Astrocyte of the spinal cord (primary cell): Measurements from ENCODE around the gene VPS39.

Experiments
- DNase-seq: peaks from one replicate; pipeline ENCODE4 v3.0.0; 2011; ENCODE audit warnings: low read depth, low spot score
- H3K4me3 ChIP-seq: 2 replicates; pipeline ENCODE4 v1.5.1; 2011; ENCODE audit warnings: low read depth, mild to moderate bottlenecking, low read length, moderate library complexity
- in situ Hi-C: cut with HindIII; loops from 2 replicates; pipeline ENCODE4 v1.10.0; 2017; ENCODE audit warnings: low sequenced_read_pairs
- TF ChIP-seq, protein P1 (sequence below): IDR thresholded peaks from 2 replicates; pipeline ENCODE4 v1.5.1; 2012; ENCODE audit warnings: low read depth, mild to moderate bottlenecking, low read length, inconsistent platforms

Gene VPS39

DNA sequence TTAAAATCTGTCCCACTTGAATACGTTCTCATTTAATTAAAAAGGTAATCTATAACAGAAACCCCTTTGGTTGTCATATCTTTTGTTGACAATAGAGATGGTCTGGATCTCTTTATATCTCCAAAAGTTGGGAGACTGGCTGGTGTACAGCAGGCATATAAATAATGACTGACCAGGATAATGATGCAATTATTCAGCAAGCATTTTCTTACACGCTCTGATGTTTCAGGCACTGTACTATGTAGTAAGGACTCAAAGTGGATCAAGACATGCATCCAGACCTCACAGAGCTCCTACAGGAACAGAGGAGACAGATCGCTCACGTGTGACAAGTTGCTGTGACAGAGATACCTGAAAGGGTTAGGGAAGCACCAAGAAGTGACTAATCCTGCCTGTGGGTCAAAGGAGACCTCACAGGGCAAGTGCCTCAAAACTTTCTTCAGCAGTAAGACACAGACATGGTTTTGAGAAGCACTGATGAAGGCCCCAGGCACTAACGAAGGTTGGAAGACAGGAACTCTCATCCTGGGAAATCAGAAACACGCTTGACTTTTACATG, 25.7 kb downstream of the VPS39 start:
- no peak for DNase-seq
- in situ Hi-C loops, result no loop called here
- H3K4me3 ChIP-seq, result no peak overlapping the region
- TF ChIP-seq, protein P1, sequence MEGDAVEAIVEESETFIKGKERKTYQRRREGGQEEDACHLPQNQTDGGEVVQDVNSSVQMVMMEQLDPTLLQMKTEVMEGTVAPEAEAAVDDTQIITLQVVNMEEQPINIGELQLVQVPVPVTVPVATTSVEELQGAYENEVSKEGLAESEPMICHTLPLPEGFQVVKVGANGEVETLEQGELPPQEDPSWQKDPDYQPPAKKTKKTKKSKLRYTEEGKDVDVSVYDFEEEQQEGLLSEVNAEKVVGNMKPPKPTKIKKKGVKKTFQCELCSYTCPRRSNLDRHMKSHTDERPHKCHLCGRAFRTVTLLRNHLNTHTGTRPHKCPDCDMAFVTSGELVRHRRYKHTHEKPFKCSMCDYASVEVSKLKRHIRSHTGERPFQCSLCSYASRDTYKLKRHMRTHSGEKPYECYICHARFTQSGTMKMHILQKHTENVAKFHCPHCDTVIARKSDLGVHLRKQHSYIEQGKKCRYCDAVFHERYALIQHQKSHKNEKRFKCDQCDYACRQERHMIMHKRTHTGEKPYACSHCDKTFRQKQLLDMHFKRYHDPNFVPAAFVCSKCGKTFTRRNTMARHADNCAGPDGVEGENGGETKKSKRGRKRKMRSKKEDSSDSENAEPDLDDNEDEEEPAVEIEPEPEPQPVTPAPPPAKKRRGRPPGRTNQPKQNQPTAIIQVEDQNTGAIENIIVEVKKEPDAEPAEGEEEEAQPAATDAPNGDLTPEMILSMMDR, result no peak

DNA sequence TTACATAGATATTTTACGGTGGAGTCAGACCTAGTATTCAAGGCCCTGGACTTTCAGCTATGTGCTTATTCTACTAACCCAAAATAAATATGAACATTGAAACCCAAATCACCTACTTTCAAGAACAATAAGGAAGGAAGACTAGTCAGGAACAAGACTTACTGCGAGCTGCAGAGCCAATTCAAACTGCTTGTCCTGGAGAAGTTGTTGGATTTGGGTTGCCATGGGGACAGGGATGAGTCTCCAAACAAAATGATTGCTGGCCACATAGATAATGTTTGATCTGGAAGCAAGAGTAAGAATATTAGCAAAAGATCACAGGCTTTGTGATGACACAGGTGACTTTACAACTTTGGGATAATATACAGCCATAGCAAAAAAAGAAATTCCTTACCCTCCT, 30.0 kb downstream of the VPS39 start:
- in situ Hi-C loops, result no loop called here
- no peak for DNase-seq
- TF ChIP-seq, protein P1, result no peak
- H3K4me3 ChIP-seq, result no peak overlapping the region

DNA sequence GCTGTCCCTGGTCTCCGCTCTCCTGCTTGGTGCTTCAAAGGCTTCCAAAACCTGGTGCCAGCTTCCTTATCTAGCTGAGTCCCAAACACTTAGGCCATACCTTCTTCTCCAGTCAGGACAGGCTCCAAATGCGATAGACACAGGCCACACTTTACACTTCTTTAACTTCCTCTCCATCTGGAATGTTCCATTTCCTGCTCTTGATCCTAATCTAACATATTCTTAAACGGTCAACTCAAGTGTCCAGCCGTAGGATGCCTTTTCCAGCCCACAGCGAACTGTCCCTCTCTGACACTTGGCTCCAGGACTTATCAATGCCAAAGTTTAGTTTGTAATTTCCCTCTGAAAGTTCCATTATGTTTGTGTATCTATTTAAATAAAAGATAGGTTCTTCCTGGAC, 32.4 kb downstream of the VPS39 start:
- DNase-seq, result no peak
- in situ Hi-C loops, result no loop called here
- TF ChIP-seq, protein P1, result no peak
- no peak overlapping the region for H3K4me3 ChIP-seq

DNA sequence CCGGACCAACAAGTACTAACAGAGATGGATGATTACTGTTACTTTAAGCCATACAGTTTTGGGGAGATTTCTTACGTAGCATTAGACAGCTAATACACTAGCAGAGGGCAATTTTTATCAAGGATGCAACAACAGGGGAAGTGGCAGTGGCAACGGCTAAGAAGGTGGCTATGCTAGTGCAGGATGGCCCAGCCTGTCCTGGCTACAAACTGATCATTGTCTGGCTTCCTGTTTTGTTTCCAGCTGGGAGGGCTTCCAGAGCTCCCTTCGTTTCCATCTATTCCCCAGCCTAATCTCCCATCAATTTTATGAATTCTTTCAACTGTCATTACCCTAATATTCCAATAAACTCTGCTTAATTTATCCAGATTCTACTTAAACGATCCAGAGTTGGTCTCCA, 35.6 kb downstream of the VPS39 start:
- no peak overlapping the region for H3K4me3 ChIP-seq
- in situ Hi-C loops, result no loop called here
- no peak for DNase-seq
- TF ChIP-seq, protein P1, result no peak

DNA sequence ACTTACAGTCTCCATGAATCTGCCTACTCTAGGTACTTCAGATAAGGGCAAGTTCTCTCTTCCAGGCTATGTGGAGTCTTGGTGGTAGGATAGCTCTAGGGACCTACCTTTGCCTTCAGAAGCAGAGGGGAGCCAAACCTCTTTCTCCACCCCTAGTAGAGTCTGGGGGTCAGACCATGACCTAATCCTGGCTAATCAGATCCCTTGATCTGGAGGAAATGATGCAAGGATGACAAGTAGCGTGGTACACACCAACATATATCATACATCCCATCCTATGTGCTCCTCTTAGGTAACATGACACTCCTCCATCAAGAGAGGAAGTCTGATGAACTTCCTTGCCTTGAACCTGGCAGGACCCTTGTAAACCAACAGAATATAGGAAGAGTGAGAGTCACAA, 36.3 kb downstream of the VPS39 start:
- TF ChIP-seq, protein P1, result no peak
- in situ Hi-C loops, result no loop called here
- DNase-seq, result no peak
- no peak overlapping the region for H3K4me3 ChIP-seq

DNA sequence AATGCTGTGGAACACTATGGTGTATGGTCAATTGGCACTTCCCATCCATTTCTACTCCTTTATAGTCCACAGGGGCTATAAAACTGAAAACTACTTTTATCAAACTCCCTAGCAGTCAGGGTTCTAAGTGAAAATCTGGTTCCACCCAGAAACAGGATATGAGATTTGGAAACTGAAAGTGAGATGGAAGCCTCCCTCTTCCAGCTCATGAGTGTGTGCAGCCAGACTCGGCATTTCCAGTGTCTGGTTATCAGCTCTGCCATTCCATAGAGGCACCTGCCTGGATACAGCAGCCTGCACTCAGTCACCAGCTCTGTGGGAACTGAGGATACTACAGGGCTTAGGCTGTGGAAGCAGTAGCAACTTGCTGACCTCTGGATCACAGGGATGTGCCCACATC, 37.0 kb downstream of the VPS39 start:
- TF ChIP-seq, protein P1, result no peak

More for the DNA sequence above, 37.0 kb downstream of the VPS39 start:
- DNase-seq, result no peak
- in situ Hi-C loops, result no loop called here
- no peak overlapping the region for H3K4me3 ChIP-seq
